Activated naive CD4-positive, alpha-beta T cell treated with anti-CD3 and anti-CD28 coated beads, Interleukin-2, amount 50 U/mL, for 16 hours (primary cell): Measurements from ENCODE around the gene GPR61.

Experiments
- DNase-seq: peaks from one replicate; pipeline ENCODE4 v3.0.0-alpha.2; 2020

The GPR61 gene

DNA sequence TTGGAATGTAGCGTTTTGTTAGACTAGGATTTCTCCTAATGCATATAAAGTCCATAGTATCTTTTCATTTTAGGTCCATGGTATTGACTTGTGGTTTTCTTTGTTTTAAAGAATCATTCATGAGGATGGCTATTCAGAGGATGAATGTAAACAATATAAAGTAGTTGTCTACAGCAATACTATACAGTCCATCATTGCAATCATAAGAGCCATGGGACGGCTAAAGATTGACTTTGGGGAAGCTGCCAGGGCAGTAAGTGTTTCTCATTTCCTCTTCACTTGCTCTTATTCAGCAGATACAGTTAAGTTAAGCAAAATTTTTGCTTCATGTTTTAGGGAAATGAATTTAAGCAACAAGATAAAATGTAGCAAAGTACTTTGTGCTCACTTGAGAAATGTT lies 34.1 kb downstream of the GPR61 start:
- DNase-seq: no peak

DNA sequence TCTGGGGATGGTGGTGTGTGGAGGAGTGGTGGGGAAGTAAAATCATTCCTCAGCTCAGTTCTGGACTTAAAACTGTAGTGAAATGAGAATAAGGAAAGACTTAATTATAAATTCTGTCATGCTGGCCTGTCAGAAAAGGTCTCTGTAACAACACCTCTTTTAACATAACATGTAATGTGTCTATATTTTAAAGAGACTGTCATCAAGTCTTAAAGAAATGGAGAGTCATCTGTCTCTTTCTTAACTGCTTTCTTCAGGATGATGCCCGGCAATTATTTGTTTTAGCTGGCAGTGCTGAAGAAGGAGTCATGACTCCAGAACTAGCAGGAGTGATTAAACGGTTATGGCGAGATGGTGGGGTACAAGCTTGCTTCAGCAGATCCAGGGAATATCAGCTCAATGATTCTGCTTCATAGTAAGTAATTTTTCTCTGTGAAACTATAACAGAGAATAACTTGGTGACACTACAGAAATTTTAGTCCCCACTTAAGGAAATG lies 39.3 kb downstream of the GPR61 start:
- no peak for DNase-seq

GRCh38 chr1:109579491-109579890 lies 39.8 kb downstream of the GPR61 start:
- no peak for DNase-seq

GRCh38 chr1:109582021-109582420 lies 42.3 kb downstream of the GPR61 start:
- DNase-seq: no peak

GRCh38 chr1:109584766-109585165 lies 45.1 kb downstream of the GPR61 start:
- no peak for DNase-seq

DNA sequence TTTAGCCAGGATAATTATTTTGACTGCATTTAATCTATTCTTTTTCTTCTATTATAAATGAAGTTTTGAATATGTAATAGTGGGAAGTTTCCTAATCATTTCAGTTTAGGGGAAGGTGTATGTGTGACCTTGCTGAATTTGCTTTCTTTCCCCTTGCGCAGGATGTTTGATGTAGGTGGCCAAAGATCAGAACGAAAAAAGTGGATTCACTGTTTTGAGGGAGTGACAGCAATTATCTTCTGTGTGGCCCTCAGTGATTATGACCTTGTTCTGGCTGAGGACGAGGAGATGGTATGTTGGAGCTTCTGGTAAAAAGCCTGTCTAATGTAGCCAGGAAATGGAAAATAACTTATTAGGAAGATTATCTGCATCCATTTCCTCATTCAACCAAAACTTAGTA lies 46.4 kb downstream of the GPR61 start:
- DNase-seq: no peak

- no peak for DNase-seq
Measured at GRCh38 chr1:109589177-109589576, 49.5 kb downstream of the GPR61 start.

- DNase-seq: no peak
Measured at GRCh38 chr1:109589679-109590078, 50.0 kb downstream of the GPR61 start.

GRCh38 chr1:109592916-109593315 lies 53.2 kb downstream of the GPR61 start:
- DNase-seq: no peak

DNA sequence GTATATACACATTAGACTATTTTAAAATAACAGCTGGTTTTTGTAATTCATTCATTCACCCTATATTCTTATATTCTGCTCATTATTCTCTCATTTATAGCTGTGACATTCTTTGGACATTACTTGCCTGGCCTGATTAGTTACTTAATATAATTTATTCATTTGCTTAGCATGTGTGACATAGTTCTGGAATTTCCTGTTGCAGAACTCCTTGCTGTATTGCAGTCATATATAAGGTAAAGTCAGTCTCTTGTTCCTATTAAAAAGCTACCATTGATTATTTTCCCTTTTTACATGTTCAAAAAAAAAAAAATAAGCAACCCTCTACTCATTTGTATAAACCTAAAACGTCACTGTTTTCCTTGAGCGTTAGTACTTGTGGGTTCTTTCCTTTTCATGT lies 55.9 kb downstream of the GPR61 start:
- DNase-seq: no peak
